Hepatic stellate cell (primary cell): ENCODE data around the gene WDFY4.

Experiments used
- DNase-seq: peaks from one replicate; pipeline ENCODE4 v3.0.0; 2011; ENCODE audit warnings: low spot score

The WDFY4 gene

DNA sequence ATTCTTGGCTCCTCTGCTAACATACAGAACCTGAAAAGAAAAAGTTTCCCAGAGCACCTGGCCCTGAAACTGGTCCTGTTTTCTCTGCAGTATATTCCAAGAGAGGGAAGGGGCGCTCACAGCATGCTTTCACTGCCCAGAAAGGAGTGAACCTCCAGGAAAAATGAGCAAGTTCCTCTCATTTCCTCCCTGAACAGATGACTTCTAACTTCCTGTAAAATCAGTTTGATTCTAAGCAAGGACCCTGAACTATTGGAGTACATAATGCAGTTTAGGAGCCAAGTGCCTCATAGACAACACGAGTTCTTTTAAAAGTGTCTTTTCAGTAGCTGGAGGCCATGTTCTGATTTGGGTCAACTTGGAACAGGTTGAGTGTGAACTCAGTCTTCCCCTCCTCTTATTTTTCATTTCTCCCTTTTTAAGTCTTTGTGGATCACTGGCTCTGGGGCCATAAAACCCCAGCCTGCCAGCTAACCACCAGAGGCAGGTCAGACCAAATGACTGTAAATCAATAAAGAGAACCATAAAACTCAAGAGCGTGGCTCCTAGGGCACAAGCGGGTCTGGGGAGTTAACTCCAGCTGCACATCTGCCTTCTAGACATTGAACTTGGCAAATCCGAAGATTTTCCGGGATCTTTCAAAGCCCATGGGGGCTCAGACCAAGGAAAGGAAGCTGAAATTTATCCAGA is 260.9 kb downstream of the WDFY4 start:
- no peak for DNase-seq

DNA sequence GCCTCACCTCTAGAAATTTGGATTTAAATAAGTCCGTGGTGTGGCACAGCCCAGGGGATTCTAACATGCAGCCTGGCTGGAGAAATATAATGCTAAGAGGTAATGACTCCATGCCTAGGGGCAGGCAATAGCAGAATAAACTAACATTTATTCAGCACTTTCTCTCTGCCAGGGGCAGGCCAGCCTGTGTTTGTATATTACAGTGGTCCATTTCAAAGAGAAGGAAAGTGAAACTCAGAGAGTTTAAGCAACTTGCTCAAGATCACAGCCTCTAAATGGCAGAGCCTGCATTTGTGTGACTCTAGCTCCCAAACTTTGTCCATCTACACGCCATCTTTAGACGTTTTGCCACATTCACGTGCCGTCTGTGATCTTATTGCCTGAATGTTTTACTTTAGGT is 261.7 kb downstream of the WDFY4 start:
- no peak for DNase-seq

DNA sequence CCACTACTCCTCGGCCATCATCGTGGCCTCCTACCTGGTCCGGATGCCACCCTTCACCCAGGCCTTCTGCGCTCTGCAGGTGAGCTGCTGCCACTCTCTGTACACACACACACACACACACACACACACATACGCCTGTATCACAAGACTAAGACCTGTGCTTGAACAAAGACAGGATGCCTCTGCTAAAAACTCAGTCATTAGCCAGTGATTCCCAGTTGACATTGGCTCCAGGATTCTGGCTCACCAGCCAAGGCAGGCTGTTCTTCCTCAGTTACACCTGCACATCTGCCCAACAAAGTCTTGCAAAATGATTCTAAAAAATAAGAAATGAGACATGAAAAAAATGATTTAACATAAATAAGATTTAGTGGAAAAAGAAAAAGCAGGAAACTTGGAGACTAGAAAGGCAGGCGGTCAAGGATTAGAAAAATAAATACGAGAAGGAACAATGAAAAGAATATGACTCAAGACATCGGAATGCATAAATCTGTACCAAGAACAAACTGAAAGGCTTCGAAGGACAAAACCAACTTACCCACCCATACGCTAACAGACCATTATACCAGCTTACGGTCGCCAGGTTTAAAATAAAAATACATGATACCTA is 262.3 kb downstream of the WDFY4 start:
- DNase-seq = no peak

DNA sequence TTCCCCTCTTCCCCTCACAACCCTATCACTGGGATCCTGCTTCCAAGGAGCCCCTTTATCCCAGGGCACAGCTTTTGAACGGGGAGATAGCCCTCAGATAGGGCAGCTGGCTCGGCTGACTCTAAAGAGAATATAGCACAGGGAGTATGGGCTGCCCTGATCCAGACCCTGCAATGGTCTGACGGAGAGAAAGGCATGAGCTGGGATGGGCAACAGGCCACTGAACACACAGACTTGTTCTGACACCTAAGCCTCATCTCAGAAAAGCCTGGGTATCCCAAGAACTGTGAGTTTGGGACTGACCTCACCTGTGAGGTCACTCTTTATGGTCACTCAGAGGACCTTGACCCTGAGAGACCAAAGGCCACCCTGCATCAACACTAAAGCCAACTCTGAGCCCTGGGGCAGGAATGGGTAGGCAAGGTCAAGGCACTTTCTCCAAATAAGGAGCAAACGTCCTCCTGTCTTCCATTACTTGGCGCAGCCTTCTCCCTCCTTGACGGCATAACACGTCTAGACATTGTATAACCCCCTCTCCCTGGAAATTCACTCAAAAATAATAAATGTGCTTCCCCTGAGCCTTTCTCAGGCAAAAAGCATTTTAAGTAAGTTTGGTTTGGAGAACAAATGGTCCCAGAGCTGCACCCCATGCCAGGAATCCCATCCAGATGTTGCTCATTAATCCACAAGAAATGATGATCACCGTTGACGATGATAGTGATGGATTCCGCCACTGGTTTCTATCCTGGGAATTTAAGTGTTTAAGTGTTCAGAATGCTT is 263.2 kb downstream of the WDFY4 start:
- no peak for DNase-seq

DNA sequence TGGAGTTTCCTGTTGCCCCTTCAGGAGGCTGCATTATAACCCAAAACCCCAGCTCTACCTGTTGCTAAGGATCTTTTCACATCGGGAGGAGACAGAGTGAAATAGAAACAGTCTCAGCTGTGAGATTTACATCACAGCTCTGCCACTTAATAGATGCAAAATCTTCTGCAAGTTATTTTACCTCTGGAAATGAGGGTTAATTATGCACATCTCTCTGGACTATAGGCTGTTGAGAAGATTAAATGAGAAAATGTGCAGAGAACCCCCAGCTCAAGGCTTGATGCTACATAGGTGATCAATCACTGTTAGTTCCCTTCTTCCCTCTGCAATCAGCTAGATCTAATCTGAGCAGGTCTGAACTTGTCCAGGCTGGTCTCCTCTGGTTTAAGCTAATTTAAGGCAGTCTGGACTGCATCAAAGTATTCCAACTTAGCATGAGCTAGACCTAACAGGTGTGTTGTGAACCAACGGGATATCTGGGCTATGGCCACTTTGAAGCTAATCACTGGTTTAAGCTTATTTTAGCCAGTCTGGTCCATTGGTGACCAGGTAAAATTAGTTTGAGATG is 263.9 kb downstream of the WDFY4 start:
- DNase-seq = no peak

DNA sequence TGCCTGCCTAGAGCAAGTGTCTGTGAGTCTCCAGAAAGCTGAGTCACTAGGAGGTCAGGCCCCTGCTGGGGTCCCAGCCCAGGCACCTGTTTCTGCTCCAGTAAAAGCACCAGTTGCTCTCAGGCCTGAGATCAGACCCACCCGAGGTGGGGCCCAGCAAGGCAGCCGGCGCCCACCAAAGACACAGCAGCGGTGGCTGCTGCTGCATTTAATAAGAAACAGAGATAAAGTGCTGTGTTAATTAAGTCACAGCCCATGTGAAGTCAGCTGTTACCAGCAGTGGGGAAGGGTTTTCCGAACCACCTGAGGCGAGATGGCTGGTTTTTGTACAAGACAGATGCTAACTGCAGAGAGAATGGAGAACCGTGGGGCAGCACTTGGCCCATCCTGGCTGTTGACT is 267.0 kb downstream of the WDFY4 start:
- no peak for DNase-seq

DNA sequence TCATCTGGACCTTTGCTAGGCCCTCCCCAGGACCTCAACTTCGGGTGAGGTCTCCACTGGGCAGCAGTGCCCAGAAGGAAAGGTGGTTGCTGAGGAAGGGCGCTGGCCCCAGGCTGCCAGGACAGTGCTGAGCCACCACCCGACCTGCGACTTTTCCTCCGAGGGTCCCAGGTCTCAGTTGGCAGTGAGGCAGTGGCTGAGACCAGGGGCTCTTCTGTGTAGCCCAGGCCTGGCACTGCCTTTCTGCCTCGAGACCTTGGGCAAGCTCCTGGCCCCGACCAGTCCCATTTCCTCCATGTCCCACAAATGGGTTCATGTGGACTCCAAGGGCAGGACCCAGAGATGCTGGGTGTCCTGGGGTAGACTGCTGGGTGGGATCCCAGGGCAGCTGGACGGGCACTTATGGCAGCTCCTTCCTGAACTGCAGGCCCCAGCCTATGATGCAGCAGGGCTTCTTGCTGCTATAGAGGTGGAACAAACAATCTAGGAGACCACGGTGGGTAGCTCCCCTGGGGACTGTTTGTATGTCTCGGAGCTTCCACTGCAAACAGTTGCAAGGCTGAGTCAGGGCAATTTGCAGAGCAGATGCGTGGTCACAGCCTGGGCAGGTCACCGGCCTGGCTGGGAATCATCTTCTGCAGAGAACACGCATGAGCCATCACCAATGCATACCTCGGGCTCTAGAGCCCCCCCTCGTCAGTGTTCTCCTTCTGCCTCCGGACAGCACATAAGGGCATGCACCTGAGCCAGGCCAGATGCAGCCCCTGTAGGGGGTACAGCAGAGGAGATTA is 272.9 kb downstream of the WDFY4 start:
- DNase-seq = no peak

DNA sequence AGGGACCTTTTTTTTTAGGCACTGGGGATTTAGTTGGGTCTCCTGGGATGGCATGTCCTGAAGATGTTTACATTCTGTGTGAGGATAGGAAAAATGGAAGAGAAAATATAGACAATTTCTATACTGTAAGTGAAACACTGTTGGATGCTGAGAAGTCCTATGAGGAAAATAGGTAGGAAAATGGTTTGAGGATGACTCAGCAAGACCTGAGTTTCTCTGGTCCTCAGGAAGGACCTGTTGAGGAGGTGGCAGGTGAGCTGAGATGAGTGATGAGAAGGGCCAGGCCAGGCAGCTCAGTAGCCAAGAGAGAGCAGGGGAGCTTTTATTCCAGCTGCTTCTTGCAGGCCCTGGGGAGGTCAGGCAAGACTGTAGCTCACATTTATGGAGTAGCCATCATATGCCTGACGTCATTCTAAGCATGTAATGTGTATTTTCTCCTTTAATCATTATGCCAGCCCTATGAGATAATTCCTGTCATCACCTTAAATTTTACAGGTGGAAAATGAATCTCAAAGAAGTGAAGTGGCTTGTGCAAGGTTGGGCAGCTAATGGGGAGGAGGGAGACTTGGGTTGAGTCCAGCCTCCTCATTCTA is 274.0 kb downstream of the WDFY4 start:
- no peak for DNase-seq

DNA sequence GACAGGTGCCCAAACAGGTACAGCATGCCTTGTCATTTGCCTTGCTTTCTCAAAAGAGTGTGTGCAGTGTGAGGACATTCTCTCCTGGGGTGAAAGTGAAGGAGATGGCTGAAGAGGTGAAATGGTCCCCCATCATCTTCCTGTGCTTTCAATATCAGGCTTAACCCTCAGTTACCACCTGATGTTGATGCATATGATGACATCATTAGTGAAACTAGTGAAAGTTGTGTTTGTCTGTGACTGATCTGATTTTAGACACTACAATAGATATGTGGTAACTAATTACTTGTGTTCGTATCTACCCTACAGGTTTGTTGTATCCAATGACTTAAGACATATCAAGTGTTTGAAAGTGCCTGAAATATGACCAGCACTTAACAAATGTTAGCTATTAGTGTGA is 279.4 kb downstream of the WDFY4 start:
- DNase-seq = no peak

DNA sequence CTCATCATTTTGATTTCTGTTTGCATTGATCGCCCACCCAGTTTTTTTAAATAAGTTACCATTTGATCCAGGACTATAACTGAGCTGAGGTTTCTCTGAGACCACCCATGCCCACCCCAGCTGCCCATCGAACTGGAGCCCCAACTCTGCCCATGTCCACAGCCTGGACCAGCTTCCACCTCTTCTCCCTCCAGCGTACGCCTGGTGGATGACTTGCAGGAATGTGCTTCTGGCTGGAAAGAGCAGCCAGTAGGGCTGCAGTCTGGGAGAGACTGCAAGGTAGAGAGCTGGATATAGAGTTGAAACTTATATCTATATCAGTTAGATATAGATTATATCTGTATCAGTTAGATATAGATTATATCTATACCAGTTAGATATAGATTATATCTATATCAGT is 280.8 kb downstream of the WDFY4 start:
- DNase-seq = no peak

DNA sequence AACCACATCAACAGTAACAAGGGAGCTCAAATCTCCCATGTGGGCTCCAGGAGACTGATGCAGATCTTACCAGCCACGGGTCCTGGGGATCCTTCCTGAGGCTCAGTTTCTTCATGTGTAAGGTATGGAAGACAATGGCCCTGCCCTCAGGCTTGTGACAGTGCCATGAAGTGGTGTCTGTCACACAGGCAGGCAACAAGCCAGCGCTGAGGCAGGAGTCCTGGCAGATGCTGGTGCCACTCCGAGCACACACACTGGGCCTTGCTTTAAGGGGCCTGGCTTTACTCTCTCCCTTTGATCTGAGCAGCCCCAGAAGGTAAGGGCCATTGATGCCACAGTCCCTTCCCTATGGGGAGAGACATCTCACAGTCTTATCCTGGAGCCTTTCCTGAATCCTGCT is 283.4 kb downstream of the WDFY4 start:
- no peak for DNase-seq

DNA sequence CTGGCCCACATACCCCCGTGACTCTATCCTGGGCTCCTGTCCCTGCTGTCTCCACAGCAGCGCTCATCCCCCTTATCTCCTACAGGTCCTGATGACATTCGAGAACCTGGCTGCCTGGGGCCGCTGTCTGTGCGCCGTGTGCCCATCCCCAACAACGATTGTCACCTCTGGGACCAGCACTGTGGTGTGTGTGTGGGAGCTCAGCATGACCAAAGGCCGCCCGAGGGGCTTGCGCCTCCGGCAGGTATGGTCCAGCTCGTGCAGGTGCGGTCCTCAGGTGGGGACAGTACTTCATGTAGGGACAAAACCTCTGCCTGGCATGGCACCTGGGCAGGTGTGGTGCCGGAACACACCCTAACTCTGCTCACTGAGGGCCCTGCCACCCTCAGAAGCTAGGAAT is 285.4 kb downstream of the WDFY4 start:
- no peak for DNase-seq

DNA sequence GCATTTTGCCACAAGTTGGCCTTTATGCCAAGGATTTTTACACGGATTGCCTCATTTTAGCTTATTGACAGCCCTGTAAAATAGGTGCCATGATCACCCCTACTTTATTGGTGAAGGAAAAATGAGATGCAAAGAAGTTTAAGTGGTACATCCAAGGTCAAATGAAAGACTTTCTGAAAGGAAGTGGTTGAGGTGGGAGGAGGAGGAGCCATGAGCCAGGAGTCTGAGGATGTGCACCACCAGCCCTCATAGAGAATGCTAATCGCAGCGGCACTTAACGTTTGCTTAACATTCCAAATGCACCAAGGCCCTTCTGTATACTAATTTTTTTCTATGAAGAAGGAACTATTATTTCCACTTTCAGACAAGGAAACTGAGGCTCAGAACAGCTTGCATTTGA is 286.0 kb downstream of the WDFY4 start:
- no peak for DNase-seq

DNA sequence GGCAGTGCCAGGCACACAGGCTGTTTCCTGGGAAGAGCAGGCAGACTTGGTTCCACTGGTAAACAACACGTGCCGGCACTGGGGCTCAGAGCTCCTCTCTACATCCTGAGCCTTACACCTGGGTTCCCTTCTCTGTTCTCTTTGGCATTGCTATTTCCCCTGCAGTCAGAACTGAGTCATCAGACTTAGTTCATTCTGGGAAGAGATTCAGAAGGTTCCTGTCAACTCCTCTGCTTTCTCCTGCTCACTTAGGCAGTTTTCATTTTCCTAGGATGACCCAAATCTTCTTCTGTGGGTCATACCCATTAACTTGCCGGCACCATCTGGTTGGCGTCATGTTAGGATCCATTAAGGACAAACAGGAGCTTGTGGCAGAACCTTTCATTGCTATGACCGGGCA is 288.4 kb downstream of the WDFY4 start:
- DNase-seq = no peak

DNA sequence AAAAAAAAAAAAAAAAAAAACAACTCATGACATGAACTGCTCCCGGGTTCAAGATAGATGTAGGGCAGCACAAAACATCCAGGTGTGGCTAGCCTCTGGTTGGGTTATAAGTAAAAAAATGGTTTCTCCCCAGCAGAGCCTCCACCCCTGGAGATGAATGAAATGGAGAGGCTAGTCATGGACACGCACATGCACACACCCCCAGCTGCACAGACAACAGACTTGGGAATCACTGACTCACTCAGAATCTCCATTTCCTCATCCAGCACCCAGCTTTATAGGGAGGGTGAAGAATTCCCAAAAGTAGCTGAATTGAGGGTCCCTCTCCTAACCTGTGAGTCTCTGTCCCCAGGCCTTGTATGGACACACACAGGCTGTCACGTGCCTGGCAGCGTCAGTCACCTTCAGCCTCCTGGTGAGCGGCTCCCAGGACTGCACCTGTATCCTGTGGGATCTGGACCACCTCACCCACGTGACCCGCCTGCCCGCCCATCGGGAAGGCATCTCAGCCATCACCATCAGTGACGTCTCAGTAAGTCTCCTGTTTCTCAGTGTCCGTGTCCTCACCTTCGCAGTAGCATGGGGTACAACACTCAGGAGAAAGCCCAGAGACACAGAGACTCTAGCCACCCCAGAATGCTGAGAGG is 290.0 kb downstream of the WDFY4 start:
- DNase-seq = no peak

DNA sequence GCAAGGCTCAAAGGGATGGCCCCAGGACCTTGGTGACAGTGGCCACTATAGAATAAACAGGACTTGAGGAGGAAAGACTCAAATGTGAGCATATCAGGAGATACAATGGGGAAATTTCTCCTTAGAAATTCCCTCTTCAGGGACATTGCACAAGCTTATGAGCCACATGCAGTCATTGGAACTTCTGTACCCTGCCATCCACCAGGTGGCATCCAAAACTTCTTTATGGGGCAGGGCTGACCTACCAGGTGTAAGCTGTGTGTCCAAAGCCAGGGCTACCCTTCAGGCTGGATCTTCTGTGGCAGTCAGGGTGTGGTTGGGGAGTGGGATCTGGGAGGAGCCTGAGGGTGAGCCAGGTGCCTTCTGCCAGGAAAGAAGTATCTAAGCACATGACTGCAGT is 291.5 kb downstream of the WDFY4 start:
- DNase-seq = no peak

DNA sequence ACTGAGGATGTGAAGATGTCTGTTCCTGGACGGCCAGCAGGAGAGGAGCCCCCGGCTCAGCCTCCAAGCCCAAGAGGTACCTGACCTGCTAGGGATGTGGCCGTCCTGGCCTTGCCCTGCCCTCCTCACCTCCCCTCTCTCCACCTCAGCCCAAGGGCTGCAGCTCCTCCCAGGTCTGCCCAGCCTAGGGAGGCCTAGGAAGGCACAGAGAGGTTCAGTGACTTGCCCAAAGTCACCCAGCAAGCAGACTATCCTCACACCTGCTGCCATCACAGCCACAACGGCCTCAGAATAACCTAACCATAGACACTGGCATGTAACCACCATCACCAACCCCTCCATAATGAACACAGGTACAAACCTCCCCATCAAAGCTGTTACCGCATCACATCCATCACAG is 293.6 kb downstream of the WDFY4 start:
- no peak for DNase-seq

DNA sequence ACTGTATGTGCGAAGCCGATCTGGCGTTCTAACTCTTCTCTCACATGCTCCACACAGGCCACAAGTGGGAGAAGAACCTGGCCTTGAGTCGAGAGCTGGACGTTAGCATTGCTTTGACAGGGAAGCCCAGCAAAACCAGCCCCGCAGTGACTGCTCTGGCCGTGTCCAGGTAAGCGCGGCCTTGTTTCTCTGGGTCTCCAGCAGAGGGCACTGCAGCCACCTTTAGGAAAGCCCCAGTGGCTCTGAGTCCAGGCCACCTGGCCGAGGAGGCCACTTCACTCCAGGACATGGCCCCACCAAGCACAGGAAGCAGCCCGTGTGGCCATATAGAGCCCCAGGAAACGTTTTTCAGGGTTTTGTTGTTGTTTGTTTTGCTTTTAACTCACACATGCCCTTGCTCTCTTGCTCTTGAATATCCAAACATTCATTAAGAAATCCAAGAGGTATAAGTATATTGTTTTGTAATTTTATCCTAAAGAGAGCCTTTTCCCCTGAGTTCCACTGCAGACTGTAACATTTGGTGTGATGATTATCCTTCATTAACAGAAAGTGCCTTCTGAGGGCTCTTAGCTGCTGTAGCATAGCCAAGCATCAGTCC is 296.7 kb downstream of the WDFY4 start:
- peak; percentile 50 for DNase-seq

DNA sequence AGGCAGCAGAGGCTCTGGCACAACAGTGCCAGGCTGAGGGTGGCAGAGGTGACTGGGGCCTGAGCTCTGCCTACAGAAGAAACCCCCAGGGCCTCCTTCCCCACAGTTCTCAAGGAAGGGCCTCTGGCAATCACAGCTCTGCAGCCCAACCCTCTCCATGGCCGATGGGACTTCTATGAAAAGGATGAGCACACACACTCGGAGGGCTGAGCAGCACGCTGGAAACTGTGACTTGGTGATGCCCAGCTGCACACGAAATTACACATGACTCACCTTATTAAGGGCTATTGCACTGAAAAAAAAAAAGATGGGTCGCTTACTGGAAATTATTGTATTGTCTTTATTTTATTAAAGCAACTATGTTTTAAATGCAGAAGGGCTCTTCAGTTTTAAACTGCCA is 297.9 kb downstream of the WDFY4 start:
- DNase-seq = no peak

DNA sequence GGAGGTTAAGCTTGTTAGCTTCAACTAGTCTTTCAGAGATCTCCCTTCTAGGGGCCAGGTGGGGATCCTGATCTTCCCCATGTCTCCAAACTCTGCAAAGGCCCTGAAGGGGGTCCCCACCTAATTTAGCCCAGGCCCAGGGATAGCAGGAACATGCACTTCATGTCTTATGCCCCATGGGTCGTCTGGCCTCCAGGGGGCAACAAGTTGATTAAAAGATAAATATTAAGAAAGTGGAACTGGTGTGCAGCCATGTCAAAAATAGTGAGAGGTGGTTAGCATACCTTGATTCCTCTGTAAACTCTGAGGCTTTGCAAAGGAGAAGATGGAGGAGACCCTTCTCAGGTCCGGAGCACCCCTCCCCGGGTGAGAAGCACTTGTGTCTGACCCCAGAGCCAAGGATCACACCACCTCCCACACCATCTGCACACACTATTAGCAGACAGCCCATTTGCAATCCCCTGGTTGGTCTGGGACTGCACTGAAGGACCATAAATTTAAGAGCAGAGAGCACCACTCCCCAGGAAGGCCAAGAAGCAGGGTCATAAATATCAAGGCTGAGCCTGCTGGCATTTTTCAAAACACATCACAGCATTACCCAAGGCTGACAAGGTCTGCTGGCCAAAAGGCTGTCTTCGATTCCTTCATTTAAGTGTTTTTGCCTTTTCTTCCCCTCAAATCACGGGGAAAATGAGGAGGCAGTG is 299.1 kb downstream of the WDFY4 start:
- no peak for DNase-seq
